Keratinocyte (primary cell): Measurements from ENCODE around the gene BHLHE40.

ENCODE experiments used
- EZH2 ChIP-seq: IDR thresholded peaks from one replicate; pipeline ENCODE4 v1.6.1; 2012; ENCODE audit warnings: inconsistent platforms, mild to moderate bottlenecking, low read length, moderate library complexity
- TF ChIP-seq, protein P1 (sequence below), 3 experiments: IDR thresholded peaks in 1 of 3; conservative IDR thresholded peaks in 1 of 3; optimal IDR thresholded peaks in 1 of 3; 2 replicates in 2 of 3; 3 replicates in 1 of 3; pipeline versions ENCODE3 to v1.5.1; 2011; ENCODE audit warnings: low read length in 3 of 3, mild to moderate bottlenecking in 3 of 3, moderate library complexity in 2 of 3, control low read depth in 1 of 3, inconsistent platforms in 1 of 3; ENCODE audit not compliant: insufficient read depth in 2 of 3; ENCODE audit errors: extremely low read depth in 1 of 3

GRCh38 chr3:5026046-5026362, 46.8 kb downstream of the BHLHE40 start:
- TF ChIP-seq, protein P1, sequence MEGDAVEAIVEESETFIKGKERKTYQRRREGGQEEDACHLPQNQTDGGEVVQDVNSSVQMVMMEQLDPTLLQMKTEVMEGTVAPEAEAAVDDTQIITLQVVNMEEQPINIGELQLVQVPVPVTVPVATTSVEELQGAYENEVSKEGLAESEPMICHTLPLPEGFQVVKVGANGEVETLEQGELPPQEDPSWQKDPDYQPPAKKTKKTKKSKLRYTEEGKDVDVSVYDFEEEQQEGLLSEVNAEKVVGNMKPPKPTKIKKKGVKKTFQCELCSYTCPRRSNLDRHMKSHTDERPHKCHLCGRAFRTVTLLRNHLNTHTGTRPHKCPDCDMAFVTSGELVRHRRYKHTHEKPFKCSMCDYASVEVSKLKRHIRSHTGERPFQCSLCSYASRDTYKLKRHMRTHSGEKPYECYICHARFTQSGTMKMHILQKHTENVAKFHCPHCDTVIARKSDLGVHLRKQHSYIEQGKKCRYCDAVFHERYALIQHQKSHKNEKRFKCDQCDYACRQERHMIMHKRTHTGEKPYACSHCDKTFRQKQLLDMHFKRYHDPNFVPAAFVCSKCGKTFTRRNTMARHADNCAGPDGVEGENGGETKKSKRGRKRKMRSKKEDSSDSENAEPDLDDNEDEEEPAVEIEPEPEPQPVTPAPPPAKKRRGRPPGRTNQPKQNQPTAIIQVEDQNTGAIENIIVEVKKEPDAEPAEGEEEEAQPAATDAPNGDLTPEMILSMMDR (optimal IDR thresholded peaks at IDR 0.05 in 1 of 3, IDR thresholded peaks at IDR 0.05 in 1 of 3, conservative IDR thresholded peaks at IDR 0.05 in 1 of 3; ENCODE audit: extremely low read depth in 1 of 3, insufficient read depth in 2 of 3, low read length in 3 of 3), result no peak
- TF ChIP-seq EZH2, result no peak
